Stimulated activated CD8-positive, alpha-beta memory T cell treated with anti-CD3 and anti-CD28 coated beads, Interleukin-12 subunit alpha, Interleukin-12 subunit beta, amount 100 ng/mL, for 24 hours (primary cell): ENCODE data around the gene DGKH.
"Not testable (repeated sequence)": the region's sequence is repeated elsewhere in the genome, so short reads cannot be mapped to it uniquely, and the experiment has no call there.

Experiments used
- DNase-seq: peaks from one replicate; pipeline ENCODE4 v3.0.0-alpha.2; 2020; ENCODE audit errors: extremely low read depth

Gene DGKH

GRCh38 chr13:42164557-42165125 is 116.2 kb downstream of the DGKH start:
- no peak for DNase-seq

DNA sequence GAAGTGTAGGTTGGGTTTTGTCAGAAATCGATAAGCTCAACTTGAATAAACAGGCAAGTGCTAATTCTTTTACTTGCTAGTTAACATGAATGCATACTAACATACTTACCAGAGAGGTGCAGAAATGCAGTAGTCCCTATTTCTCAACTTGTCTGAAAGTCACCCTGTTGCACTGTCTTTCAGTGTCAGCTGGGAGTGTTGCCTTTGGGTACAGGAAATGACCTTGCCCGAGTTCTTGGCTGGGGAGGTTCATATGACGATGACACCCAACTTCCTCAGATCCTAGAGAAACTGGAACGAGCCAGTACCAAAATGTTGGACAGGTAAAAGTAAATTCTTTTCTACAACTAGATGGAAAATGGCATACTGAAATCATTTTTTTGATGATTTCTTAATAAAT is 120.0 kb downstream of the DGKH start:
- DNase-seq, result no peak

DNA sequence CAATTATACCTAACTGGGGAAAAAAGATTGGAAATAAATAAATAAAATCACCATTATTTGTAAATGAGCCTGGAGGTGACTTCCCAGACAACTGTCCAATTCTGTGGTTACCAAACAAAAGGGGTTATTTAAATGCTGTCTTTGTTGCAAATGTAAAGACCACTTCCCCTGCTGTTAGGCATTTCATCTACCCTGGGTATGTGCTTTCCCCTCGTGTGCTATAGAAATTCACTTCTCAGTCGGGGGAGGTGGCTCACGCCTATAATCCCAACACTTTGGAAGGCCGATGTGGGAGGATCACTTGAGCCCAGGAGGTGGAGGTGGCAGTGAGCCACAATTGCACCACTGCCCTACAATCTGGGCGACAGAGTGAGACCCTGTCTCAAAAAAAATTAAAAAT is 121.6 kb downstream of the DGKH start:
- no peak for DNase-seq

DNA sequence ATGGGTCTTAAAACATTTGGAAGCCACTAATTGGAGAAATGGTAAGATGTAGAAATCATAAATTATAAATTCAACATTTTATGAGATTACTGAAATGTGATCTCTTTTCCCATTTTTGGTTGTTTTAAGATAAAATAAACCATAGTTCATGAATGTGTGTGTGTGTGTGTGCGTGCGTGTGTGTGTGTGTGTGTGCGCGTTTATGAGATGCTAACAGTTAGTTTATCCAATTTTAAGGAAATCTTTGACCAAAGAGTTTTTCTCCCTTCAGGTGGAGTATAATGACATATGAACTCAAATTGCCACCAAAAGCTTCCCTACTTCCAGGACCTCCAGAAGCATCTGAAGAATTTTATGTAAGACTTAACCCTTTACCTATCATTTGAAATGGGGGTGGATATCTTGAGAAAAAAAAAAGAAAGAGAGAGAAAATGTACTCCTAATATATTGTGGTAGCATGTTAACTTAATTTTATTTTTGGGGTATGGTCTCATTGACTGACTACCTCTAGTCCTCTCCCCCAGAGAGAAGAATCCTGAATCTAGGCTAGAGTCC is 125.4 kb downstream of the DGKH start:
- DNase-seq, result no peak

- DNase-seq, result no peak
Observed at GRCh38 chr13:42174344-42175162, 126.1 kb downstream of the DGKH start.

DNA sequence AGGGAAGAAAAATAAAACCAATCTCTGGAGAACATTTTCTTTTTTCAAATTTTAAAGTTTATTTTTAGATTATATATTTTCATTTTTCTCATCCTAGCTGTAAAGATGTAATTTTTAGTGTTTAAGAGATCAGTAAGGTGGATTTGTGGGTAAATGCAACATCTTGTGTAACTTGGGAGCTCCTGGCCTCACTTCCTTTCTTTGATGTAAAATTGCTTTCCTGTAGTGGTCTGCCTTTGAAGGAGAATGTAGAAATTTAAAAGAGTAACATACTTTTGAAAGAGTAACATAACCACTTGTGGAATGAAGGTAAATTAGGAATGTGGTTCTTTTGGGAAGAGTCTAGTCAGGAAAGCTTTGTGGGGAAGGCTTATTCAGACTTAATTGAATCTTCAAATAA is 127.8 kb downstream of the DGKH start:
- no peak for DNase-seq

DNA sequence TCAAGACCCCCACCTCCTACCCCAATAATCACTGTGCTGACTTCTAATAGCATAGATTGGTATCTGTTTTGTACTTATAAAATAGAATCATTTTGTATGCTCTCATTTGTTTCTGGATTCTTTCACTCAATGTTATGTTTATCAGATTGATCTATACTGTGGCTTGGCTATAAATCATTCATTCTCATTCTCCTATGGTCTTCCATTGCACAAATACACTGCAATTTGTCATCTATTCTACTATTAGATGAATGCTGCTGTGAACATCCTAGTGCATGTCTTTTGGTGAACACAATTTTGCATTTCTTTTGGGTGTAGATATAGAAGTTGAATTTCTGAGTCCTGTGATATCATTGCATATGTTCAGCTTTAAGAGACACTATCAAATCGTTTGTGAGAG is 128.7 kb downstream of the DGKH start:
- no peak for DNase-seq

GRCh38 chr13:42181381-42181953 is 133.0 kb downstream of the DGKH start:
- DNase-seq, result no peak

DNA sequence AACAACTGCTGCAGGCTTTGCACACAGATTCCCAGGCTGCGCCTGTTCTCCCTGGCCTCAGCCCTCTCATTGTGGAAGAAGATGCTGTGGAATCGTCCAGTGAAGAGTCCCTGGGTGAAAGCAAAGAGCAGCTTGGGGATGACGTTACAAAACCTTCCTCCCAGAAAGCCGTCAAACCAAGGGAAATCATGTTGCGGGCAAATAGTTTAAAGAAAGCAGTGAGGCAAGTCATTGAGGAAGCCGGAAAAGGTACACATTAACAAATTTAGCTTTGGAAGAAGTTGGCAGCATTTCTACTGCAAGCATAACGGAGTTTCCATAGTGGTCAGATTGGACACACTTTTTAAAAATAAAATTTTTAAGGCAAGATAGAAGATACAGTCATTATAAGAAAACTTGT is 140.6 kb downstream of the DGKH start:
- DNase-seq, result no peak

DNA sequence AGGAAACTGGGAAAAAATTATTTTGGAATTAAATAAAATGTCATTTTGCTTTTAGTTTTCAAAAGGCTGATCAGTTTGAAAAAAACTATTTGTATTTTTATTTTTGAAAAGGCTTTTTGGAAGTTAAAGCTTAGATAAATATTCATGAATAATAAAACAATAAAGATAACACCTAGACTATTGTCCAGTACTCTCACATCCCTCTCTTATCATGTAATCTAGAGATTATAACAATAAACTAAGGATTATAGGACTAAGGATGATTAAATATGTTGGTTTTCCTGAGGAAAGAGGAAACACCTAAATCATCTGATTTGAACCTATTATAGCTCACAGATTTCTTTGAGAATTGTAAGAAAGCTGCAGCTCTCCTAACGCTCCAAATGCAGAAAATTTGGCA is 142.1 kb downstream of the DGKH start:
- no peak for DNase-seq

DNA sequence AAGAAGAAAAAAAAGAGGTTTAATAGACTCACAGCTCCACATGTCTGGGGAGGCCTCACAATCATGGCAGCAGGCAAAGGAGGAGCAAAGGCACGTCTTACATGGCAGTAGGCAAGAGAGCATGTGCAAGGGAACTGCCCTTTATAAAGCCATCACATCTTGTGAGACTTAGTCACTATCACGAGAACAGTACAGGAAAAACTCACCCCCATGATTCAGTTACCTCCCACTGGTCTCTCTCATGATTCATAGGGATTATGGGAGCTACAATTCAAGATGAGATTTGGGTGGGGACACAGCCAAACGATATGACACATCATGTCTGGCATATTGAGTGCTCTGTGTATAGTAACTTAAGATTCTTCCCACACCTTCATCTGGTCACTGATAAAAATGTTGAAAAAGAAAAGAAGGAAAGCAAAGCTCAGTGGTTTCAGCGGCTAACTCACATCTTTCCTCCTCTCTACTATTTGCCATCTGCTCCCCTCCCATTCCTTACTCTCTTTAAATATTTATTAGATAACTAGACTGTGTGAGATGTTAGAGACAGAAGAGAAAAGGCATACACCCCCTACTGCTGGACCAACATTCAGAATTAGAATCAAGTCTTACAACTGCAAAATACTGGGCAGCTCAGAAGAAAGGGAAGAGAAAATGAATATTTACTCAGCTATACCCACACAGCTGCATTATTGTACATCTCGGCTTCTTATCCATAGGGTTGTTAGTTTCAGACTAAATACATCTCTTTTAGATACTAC is 163.4 kb downstream of the DGKH start:
- no peak for DNase-seq

- DNase-seq, result no peak
Observed at GRCh38 chr13:42214446-42214845, 166.0 kb downstream of the DGKH start.

GRCh38 chr13:42215578-42216421 is 167.4 kb downstream of the DGKH start:
- no peak for DNase-seq

GRCh38 chr13:42216422-42216735 is 167.9 kb downstream of the DGKH start:
- no peak for DNase-seq

- no peak for DNase-seq
Observed at GRCh38 chr13:42218576-42218975, 170.1 kb downstream of the DGKH start.

- no peak for DNase-seq
Observed at GRCh38 chr13:42219051-42219450, 170.6 kb downstream of the DGKH start.

DNA sequence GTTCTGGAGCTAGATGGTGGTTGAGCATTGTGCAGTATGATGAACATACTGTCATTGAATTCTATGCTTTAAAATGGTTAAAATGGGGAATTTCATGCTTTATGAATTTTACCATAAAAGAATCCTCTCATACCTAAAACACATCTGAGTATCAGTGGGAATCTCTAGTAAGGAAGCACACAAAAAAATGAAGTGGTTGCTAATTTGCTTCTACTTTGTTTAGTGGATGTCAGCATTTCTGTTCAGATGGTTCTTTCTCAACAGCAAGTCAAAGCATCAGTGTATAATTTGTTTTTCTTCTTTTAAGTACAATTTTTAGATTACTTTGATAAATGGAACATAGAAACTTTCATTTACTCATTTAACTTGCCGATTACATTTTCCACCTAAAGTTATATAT is 171.4 kb downstream of the DGKH start:
- DNase-seq, result no peak

DNA sequence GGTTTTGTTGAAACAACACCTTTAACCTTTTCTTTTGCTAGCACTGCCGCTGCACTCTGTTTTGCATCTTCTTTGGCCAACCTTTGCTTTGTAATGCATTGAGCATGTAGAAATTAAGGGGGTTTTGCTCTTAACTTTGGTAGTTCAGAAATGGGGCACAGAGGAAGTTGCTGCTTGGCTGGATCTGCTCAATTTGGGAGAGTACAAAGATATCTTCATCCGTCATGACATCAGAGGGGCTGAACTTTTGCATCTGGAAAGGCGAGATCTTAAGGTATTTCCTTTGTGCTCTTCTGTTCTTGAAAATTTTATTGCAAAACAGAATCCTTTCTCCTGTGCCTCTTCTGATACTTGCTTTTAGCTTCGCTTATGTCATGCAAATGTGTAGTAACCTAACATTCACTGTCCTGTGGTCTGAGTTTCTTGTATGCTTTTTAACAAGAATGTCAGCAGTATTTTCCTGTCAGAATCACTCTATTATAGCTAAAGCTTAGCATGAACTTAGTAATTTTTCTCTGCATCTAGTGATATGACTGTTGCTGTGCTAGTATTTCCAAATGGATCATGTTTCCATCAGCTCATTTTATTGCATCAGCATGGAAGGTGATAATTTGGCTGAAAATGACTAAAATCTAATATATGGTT is 172.8 kb downstream of the DGKH start:
- no peak for DNase-seq

DNA sequence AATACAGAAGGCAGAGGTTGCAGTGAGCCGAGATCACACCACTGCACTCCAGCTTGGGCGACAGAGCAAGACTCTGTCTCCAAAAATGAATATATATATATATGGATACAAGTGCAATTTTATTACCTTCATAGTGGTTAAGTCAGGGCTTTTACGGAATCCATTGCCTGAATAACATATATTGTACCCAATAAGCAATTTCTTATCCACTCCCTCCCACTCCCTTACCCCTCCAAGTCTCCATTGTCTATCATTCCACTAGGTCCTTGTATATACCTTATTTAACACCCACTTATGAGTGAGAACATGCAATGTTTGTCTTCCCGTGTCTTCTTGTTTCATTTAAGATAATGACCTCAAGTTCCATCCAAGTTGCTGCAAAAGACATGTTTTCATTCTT is 175.2 kb downstream of the DGKH start:
- DNase-seq, result no peak

DNA sequence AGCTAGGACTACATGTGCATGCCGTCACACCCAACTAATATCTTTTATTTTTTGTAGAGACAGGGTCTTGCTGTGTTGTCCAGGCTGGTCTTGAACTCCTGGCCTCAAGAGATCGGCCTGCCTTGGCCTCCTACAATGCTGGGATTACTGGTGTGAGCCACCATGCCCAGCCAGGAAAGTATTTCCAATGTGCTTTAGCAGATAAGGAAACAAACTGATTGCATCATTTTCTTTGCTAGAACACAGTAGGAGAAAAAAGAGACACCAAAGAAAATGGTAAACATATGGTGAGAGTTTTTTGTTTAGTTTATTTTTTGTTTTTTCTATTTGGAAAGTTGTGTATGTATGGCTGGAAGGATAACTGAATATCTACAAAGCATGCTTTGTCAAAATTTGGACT is 176.6 kb downstream of the DGKH start:
- no peak for DNase-seq

DNA sequence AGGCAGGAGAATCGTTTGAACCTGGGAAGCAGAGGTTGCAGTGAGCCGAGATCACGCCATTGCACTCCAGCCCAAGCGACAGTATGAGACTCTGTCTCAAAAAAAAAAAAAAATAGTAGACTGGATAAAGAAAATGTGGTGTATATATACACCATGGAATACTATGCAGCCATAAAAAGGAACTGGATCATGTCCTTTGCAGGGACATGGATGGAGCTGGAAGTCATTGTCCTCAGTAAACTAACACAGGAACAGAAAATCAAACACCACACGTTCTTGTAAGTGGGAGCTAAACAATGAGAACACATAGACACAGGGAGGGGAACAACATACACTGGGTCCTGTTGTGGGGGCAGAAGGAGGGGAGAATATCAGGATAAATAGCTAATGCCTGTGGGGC is 178.3 kb downstream of the DGKH start:
- not testable (repeated sequence) for DNase-seq
